GM13976 (cell line): ENCODE results near the gene COL16A1.

Source experiments
- DNase-seq: peaks from one replicate; pipeline ENCODE4 v3.0.0; 2012; ENCODE audit warnings: low spot score
- in situ Hi-C: fragments of 300-500 bp; cut with MboI; formaldehyde crosslinking; loops from one replicate; pipeline ENCODE4 v1.12.0; 2022; ENCODE audit warnings: low sequenced_read_pairs, mixed read lengths, inconsistent platforms; ENCODE audit not compliant: unreplicated experiment
- TF ChIP-seq, protein P1 (sequence below): IDR thresholded peaks from 2 replicates; pipeline ENCODE4 v1.5.1; 2012; ENCODE audit warnings: borderline replicate concordance, mild to moderate bottlenecking; ENCODE audit not compliant: insufficient read depth; ENCODE audit errors: extremely low read depth, missing control alignments, control extremely low read depth

The COL16A1 gene

DNA sequence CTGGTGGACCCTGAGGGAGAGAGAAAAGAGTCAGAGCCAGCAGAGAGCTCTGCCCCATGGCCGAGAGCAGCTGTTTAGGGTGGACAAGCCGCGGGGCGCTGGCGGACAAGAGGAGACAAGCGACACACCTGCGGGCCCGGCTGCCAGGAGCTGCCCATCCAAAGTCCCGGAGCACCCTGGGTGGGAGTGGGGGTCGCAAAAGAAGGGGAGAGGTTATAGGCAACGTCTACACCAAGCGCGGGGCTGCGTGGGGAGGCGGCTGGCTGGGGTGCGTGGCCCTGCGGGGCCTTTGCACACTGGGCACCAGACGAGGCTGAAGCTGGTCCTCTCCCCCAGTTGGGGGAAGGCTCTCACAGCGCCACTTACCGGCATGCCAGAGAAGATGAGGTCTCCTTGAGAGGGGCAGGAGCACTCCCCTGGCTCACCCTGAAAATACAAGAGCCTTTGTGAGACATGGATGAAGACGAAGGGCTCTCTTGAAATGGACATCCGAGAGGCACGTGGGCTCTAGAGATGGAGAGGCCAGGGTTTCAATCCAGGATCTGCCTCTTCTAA lies 24.1 kb downstream of the COL16A1 start:
- TF ChIP-seq, protein P1, sequence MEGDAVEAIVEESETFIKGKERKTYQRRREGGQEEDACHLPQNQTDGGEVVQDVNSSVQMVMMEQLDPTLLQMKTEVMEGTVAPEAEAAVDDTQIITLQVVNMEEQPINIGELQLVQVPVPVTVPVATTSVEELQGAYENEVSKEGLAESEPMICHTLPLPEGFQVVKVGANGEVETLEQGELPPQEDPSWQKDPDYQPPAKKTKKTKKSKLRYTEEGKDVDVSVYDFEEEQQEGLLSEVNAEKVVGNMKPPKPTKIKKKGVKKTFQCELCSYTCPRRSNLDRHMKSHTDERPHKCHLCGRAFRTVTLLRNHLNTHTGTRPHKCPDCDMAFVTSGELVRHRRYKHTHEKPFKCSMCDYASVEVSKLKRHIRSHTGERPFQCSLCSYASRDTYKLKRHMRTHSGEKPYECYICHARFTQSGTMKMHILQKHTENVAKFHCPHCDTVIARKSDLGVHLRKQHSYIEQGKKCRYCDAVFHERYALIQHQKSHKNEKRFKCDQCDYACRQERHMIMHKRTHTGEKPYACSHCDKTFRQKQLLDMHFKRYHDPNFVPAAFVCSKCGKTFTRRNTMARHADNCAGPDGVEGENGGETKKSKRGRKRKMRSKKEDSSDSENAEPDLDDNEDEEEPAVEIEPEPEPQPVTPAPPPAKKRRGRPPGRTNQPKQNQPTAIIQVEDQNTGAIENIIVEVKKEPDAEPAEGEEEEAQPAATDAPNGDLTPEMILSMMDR, result no peak
- in situ Hi-C loops, result no loop called here
- no peak for DNase-seq

DNA sequence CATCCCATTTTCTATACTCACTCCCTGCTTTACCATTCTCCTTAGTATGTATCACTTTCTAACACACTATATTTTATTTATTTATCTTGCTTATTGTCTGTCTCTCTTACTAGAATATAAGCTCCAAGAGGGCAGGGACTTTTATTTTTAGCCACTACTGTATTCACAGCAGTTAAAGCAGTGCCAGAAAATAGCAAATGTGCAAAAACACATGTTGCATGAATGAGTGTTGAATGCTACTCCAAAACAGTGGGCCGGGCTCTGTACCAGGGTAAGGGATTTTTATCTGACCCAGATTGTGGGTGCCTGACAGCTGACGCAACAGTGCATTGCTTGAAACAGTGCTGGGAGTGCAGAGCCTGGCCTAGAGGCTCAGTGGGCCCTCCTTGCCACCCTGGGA lies 24.7 kb downstream of the COL16A1 start:
- in situ Hi-C loops, result no loop called here
- DNase-seq, result no peak
- TF ChIP-seq, protein P1, result no peak

DNA sequence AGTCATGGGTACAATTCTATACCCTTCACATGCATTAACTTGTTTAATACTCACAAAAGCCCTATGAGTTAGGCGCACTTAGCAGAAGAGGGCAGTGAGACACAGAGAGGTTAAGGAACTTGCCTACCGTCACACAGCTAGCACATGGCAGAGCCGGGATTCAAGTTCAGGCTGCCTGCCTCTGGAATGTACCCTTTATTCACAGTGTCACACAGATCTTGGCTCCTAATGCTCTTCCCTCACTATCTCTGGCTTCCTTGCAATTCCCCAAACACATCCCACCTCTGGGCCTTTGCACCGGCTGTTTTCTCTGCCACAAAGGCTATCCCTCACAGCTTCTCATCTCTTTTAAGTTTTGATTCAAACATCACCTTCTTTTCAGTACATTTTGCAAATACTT lies 25.1 kb downstream of the COL16A1 start:
- in situ Hi-C loops, result no loop called here
- DNase-seq, result no peak
- TF ChIP-seq, protein P1, result no peak

DNA sequence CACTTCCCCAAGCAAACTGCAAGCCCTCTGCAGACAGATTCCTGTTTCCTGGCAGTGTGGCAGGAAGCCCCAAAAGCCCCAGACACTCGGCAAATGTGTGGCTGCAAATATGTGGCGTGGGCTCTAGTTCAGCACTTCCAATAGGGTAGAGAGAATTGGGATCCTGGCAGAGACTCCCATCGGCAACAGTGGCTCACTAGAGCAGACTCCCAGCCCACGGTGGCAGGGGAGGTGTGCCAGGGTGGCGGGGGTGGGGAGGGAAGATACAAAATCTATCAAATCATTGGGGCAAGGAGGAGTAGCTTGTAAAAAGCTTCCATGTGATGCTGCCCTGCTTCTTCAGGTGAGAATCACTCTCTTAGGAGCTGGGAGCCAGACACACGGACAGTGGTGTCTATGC lies 25.9 kb downstream of the COL16A1 start:
- no peak for DNase-seq
- in situ Hi-C loops, result no loop called here
- TF ChIP-seq, protein P1, result no peak

DNA sequence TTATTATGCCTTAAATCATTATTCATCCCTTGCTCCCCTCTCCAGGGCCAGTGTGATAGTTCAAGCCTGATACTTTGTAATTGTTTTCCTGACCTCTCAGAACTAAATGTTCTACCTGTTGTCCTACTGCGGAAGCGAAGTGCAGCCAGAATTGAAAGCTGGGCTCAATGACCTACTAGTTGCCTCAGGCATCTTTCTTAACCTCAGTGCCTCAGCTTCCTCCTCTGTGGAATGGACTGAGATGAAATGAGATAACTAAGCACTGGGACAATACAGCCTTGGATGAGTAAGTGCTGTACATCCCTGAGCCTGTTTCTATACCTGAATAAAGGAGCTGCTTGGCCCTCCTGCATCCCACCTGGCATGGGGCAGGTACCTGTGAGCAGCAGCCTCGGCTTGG lies 26.4 kb downstream of the COL16A1 start:
- no peak for DNase-seq
- in situ Hi-C loops, result no loop called here
- TF ChIP-seq, protein P1, result no peak

DNA sequence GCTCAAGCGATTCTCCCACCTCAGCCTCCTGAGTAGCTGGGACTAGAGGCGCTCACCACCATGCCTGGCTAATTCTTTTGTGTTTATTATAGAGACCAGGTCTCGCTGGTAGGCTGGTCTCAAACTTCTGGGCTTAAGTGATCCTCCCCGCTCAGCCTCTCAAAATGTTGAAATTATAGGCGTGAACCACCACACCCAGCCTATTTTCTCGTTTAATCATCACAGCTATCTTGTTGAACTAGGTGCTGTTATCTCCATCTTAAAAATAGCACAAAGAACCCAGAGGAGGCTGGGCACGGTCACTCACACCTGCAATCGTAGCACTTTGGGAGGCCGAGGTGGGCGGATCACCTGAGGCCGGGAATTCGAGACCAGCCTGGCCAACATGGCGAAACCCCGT lies 28.1 kb downstream of the COL16A1 start:
- TF ChIP-seq, protein P1, result no peak
- DNase-seq, result no peak
- in situ Hi-C loops, result no loop called here

DNA sequence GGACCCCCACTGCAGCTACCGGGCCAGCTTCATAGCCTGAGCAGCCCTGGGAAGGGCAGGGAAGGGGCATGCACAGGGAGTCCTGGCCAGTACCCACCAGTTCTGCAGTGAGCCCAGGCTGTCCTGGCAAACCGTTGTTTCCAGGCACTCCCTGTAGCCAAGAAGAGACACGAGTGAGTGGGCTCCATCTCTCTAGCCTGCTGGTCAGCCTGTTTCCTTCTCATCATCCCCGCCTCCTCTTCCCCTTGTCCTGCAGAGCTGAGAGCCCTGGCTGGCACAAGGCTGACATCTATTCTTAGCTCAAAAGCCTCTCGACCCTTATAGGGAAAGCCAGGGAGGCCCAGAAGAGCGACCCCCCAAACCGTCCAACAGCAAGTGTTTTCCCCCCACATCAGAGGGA lies 28.7 kb downstream of the COL16A1 start:
- TF ChIP-seq, protein P1, result no peak
- DNase-seq, result no peak
- in situ Hi-C loops, result no loop called here
